Measurements from ENCODE around the gene USP50. TPM values are rescaled to one million over a fixed set of nuclear protein-coding genes. Genes with fewer than 3 reads are reported as not detected.

The USP50 gene
- 0.15 TPM in 1 of 2 replicates, not detected in the other for polyA plus RNA-seq (2011; rRNA removed)
- polyA minus RNA-seq (2011; rRNA and poly(A)+ RNA removed): 0.31 TPM in 1 of 2 replicates, not detected in the other

- Histone ChIP-seq H3K36me3 (ENCODE audit: control insufficient read depth, insufficient read depth, low read length) (no peaks in the 10 kb centered on the region), H3K27me3 (ENCODE audit: control insufficient read depth, insufficient read depth, low read length) (no peaks in the 10 kb centered on the region), H3K4me3 (ENCODE audit: low read depth, low read length) (no peak within 1 kb of the TSS)
- POLR2A ChIA-PET: interaction anchor here (0.6 kb wide), 1 partner anchor 18 kb away, joined by 3 read pairs; no protein-coding TSS in a partner anchor
- no peak for TF ChIP-seq CTCF (IDR thresholded peaks at IDR 0.05; ENCODE audit: insufficient read depth, low read depth, low read length)
- no peak for DNase-seq (ENCODE audit: low read depth)
- CTCF ChIA-PET: no interaction called here
These were observed at the start of gene USP50 for GRCh38 chr15:50546566-50546965. Gene USP50, minus strand, starts transcription at chr15:50546666. Its CDS starts 141 bp downstream, at chr15:50546525.

- no peaks in the 10 kb centered on the region for H3K27me3 ChIP-seq (ENCODE audit: control insufficient read depth, insufficient read depth, low read length)
- no peak for TF ChIP-seq CTCF (IDR thresholded peaks at IDR 0.05; ENCODE audit: insufficient read depth, low read depth, low read length)
- H3K36me3 ChIP-seq (ENCODE audit: control insufficient read depth, insufficient read depth, low read length): peaks cover 3% of the 10 kb centered on the region
- no peak overlapping the region for H3K4me3 ChIP-seq (ENCODE audit: low read depth, low read length)
- no peak for DNase-seq (ENCODE audit: low read depth)
- POLR2A ChIA-PET: no interaction called here
- CTCF ChIA-PET: no interaction called here
These were observed 47.8 kb upstream of the USP50 start for GRCh38 chr15:50594311-50594710.

- Histone ChIP-seq H3K36me3 (ENCODE audit: control insufficient read depth, insufficient read depth, low read length) (peaks cover 5% of the 10 kb centered on the region), H3K4me3 (ENCODE audit: low read depth, low read length) (no peak overlapping the region), H3K27me3 (ENCODE audit: control insufficient read depth, insufficient read depth, low read length) (no peaks in the 10 kb centered on the region)
- POLR2A ChIA-PET: no interaction called here
- no peak for TF ChIP-seq CTCF (IDR thresholded peaks at IDR 0.05; ENCODE audit: insufficient read depth, low read depth, low read length)
- no peak for DNase-seq (ENCODE audit: low read depth)
- CTCF ChIA-PET: no interaction called here
These were observed 47.3 kb upstream of the USP50 start for GRCh38 chr15:50593761-50594160.

- no peak for TF ChIP-seq CTCF (IDR thresholded peaks at IDR 0.05; ENCODE audit: insufficient read depth, low read depth, low read length)
- DNase-seq (ENCODE audit: low read depth): no peak
- no peaks in the 10 kb centered on the region for H3K27me3 ChIP-seq (ENCODE audit: control insufficient read depth, insufficient read depth, low read length)
- POLR2A ChIA-PET: no interaction called here
- CTCF ChIA-PET: interaction anchor here (0.9 kb wide), 1 partner anchor 71 kb away, joined by 3 read pairs; no protein-coding TSS in a partner anchor
- peaks cover 5% of the 10 kb centered on the region for H3K36me3 ChIP-seq (ENCODE audit: control insufficient read depth, insufficient read depth, low read length)
- H3K4me3 ChIP-seq (ENCODE audit: low read depth, low read length): no peak overlapping the region
These were observed 43.8 kb upstream of the USP50 start for GRCh38 chr15:50590288-50590687.

- CTCF ChIA-PET: no interaction called here
- TF ChIP-seq CTCF (IDR thresholded peaks at IDR 0.05; ENCODE audit: insufficient read depth, low read depth, low read length): no peak
- Histone ChIP-seq H3K4me3 (ENCODE audit: low read depth, low read length) (no peak overlapping the region), H3K27me3 (ENCODE audit: control insufficient read depth, insufficient read depth, low read length) (no peaks in the 10 kb centered on the region), H3K36me3 (ENCODE audit: control insufficient read depth, insufficient read depth, low read length) (no peaks in the 10 kb centered on the region)
- POLR2A ChIA-PET: no interaction called here
- DNase-seq (ENCODE audit: low read depth): no peak
These were observed 31.0 kb upstream of the USP50 start for GRCh38 chr15:50577492-50577891.
